C4-2B (cell line): ENCODE measurements around the gene NME5.

ENCODE experiments used
- H3K27ac ChIP-seq: fragments of 450-650 bp; 2 replicates; pipeline ENCODE4 v1.5.1; 2017
- CTCF ChIP-seq: fragments of 450-650 bp; conservative IDR thresholded peaks from 2 replicates; pipeline ENCODE4 v1.5.1; 2017; ENCODE audit warnings: mild to moderate bottlenecking
- ZFX ChIP-seq: fragments of 450-650 bp; IDR thresholded peaks from 2 replicates; pipeline ENCODE4 v1.6.1; 2017

Gene NME5

GRCh38 chr5:138132543-138132942, 6.7 kb downstream of the NME5 start:
- no peak overlapping the region for H3K27ac ChIP-seq
- no peak for TF ChIP-seq ZFX
- TF ChIP-seq CTCF: no peak

GRCh38 chr5:138129347-138129746, 9.9 kb downstream of the NME5 start:
- no peak overlapping the region for H3K27ac ChIP-seq
- no peak for TF ChIP-seq ZFX
- TF ChIP-seq CTCF: no peak

- H3K27ac ChIP-seq: no peak overlapping the region
- no peak for TF ChIP-seq ZFX
- TF ChIP-seq CTCF: no peak
Measured at GRCh38 chr5:138128334-138128733, 10.9 kb downstream of the NME5 start.

GRCh38 chr5:138115254-138115653, 24.0 kb downstream of the NME5 start:
- TF ChIP-seq CTCF (no peak), ZFX (no peak)
- H3K27ac ChIP-seq: no peak overlapping the region

GRCh38 chr5:138111937-138112336, 27.3 kb downstream of the NME5 start:
- TF ChIP-seq CTCF: no peak
- TF ChIP-seq ZFX: no peak
- H3K27ac ChIP-seq: no peak overlapping the region

GRCh38 chr5:138111181-138111580, 28.0 kb downstream of the NME5 start:
- TF ChIP-seq CTCF (no peak), ZFX (no peak)
- no peak overlapping the region for H3K27ac ChIP-seq

- H3K27ac ChIP-seq: no peak overlapping the region
- TF ChIP-seq ZFX (no peak), CTCF (no peak)
Measured at GRCh38 chr5:138110266-138110963, 28.8 kb downstream of the NME5 start.
